Measurements from ENCODE around the gene CACNA1C.

Gene CACNA1C

GRCh38 chr12:2401040-2401439 lies 348.3 kb downstream of the CACNA1C start:
- H3K9ac ChIP-seq (ENCODE audit: low read length): no peak overlapping the region
- no peaks in the 10 kb centered on the region for H3K36me3 ChIP-seq (ENCODE audit: control insufficient read depth, insufficient read depth, low read length)
- no peaks in the 10 kb centered on the region for H3K27me3 ChIP-seq (ENCODE audit: control insufficient read depth, insufficient read depth, low read length)
- H3K27ac ChIP-seq (ENCODE audit: low read depth, low read length): peak overlapping the region; percentile 18
- H3K4me1 ChIP-seq (ENCODE audit: control insufficient read depth, insufficient read depth, low read length): peaks cover 45% of the 10 kb centered on the region
- H3K4me3 ChIP-seq (ENCODE audit: low read length): no peak overlapping the region

DNA sequence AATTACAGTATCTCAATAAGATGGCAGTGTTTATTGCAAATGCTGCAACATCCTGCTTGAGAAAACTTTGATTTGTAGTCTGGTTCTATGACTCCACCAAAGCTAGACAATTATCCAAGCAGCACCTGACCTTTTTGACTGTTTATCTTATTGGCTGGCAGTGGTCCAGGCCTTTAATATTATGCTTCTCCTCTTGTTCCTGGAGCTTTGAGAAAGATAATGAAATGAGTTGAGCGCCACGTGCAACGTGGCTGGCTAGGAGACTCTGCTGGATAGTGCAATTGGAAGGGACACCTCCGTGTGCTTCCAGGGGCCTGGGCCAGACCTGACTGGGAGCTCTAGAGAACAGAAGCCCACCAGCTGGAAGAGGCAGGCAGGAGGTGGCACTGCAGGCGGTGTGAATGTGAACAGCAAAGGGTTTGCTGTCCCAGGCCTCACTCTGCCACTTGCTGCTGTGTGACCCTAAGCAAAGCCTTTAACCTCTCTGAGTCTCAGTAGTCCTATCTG lies 349.3 kb downstream of the CACNA1C start:
- Histone ChIP-seq H3K9ac (ENCODE audit: low read length) (no peak overlapping the region), H3K27ac (ENCODE audit: low read depth, low read length) (peak overlapping the region; percentile 73), H3K4me3 (ENCODE audit: low read length) (no peak overlapping the region), H3K36me3 (ENCODE audit: control insufficient read depth, insufficient read depth, low read length) (no peaks in the 10 kb centered on the region), H3K27me3 (ENCODE audit: control insufficient read depth, insufficient read depth, low read length) (no peaks in the 10 kb centered on the region), H3K4me1 (ENCODE audit: control insufficient read depth, insufficient read depth, low read length) (peaks cover 40% of the 10 kb centered on the region)

GRCh38 chr12:2403221-2403976 lies 350.6 kb downstream of the CACNA1C start:
- Histone ChIP-seq H3K27me3 (ENCODE audit: control insufficient read depth, insufficient read depth, low read length) (no peaks in the 10 kb centered on the region), H3K36me3 (ENCODE audit: control insufficient read depth, insufficient read depth, low read length) (no peaks in the 10 kb centered on the region), H3K9ac (ENCODE audit: low read length) (no peak overlapping the region), H3K27ac (ENCODE audit: low read depth, low read length) (peak overlapping the region; percentile 73), H3K4me1 (ENCODE audit: control insufficient read depth, insufficient read depth, low read length) (peaks cover 31% of the 10 kb centered on the region), H3K4me3 (ENCODE audit: low read length) (no peak overlapping the region)

GRCh38 chr12:2405039-2405438 lies 352.3 kb downstream of the CACNA1C start:
- H3K4me3 ChIP-seq (ENCODE audit: low read length): no peak overlapping the region
- no peak overlapping the region for H3K9ac ChIP-seq (ENCODE audit: low read length)
- peak overlapping the region; percentile 48 for H3K27ac ChIP-seq (ENCODE audit: low read depth, low read length)
- H3K27me3 ChIP-seq (ENCODE audit: control insufficient read depth, insufficient read depth, low read length): no peaks in the 10 kb centered on the region
- H3K4me1 ChIP-seq (ENCODE audit: control insufficient read depth, insufficient read depth, low read length): peaks cover 35% of the 10 kb centered on the region
- H3K36me3 ChIP-seq (ENCODE audit: control insufficient read depth, insufficient read depth, low read length): no peaks in the 10 kb centered on the region

GRCh38 chr12:2406903-2407302 lies 354.1 kb downstream of the CACNA1C start:
- Histone ChIP-seq H3K27ac (ENCODE audit: low read depth, low read length) (peak overlapping the region; percentile 56), H3K4me1 (ENCODE audit: control insufficient read depth, insufficient read depth, low read length) (peaks cover 46% of the 10 kb centered on the region), H3K36me3 (ENCODE audit: control insufficient read depth, insufficient read depth, low read length) (no peaks in the 10 kb centered on the region)

DNA sequence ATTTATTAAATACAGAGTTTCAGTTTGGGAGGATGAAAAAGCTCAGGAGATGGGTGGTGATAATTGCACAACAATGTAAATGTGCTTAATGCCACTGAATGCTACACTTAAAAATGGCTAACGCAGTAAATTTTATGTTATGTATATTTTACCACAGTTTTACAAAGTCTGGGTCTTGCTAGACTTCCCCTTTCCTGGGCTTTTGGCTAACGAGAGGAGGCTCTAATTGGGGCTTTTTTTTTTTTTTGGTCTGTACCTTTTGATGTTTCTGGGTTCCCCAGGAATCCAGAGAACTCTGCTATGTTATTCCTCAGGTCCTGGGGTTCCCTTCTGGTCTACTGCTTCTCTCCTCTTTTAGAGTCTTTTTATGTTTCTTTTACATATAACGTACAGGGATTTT lies 355.5 kb downstream of the CACNA1C start:
- Histone ChIP-seq H3K36me3 (ENCODE audit: control insufficient read depth, insufficient read depth, low read length) (no peaks in the 10 kb centered on the region), H3K4me1 (ENCODE audit: control insufficient read depth, insufficient read depth, low read length) (peaks cover 35% of the 10 kb centered on the region), H3K4me3 (ENCODE audit: low read length) (no peak overlapping the region), H3K27me3 (ENCODE audit: control insufficient read depth, insufficient read depth, low read length) (no peaks in the 10 kb centered on the region), H3K9ac (ENCODE audit: low read length) (no peak overlapping the region), H3K27ac (ENCODE audit: low read depth, low read length) (no peak overlapping the region)

More at GRCh38 chr12:2406903-2407302, 354.1 kb downstream of the CACNA1C start:
- Histone ChIP-seq H3K4me3 (ENCODE audit: low read length) (no peak overlapping the region), H3K9ac (ENCODE audit: low read length) (no peak overlapping the region), H3K27me3 (ENCODE audit: control insufficient read depth, insufficient read depth, low read length) (no peaks in the 10 kb centered on the region)

GRCh38 chr12:2409656-2410265 lies 357.0 kb downstream of the CACNA1C start:
- Histone ChIP-seq H3K27ac (ENCODE audit: low read depth, low read length) (peak overlapping the region; percentile 11), H3K36me3 (ENCODE audit: control insufficient read depth, insufficient read depth, low read length) (no peaks in the 10 kb centered on the region), H3K9ac (ENCODE audit: low read length) (no peak overlapping the region), H3K27me3 (ENCODE audit: control insufficient read depth, insufficient read depth, low read length) (no peaks in the 10 kb centered on the region), H3K4me3 (ENCODE audit: low read length) (no peak overlapping the region), H3K4me1 (ENCODE audit: control insufficient read depth, insufficient read depth, low read length) (peaks cover 37% of the 10 kb centered on the region)

- Histone ChIP-seq H3K36me3 (ENCODE audit: control insufficient read depth, insufficient read depth, low read length) (no peaks in the 10 kb centered on the region), H3K4me3 (ENCODE audit: low read length) (no peak overlapping the region), H3K27ac (ENCODE audit: low read depth, low read length) (peak overlapping the region; percentile 74), H3K4me1 (ENCODE audit: control insufficient read depth, insufficient read depth, low read length) (peaks cover 37% of the 10 kb centered on the region), H3K9ac (ENCODE audit: low read length) (no peak overlapping the region), H3K27me3 (ENCODE audit: control insufficient read depth, insufficient read depth, low read length) (no peaks in the 10 kb centered on the region)
Observed at GRCh38 chr12:2410496-2410895, 357.7 kb downstream of the CACNA1C start.

- Histone ChIP-seq H3K36me3 (ENCODE audit: control insufficient read depth, insufficient read depth, low read length) (no peaks in the 10 kb centered on the region), H3K27me3 (ENCODE audit: control insufficient read depth, insufficient read depth, low read length) (no peaks in the 10 kb centered on the region), H3K27ac (ENCODE audit: low read depth, low read length) (peak overlapping the region; percentile 74), H3K4me3 (ENCODE audit: low read length) (no peak overlapping the region), H3K9ac (ENCODE audit: low read length) (no peak overlapping the region), H3K4me1 (ENCODE audit: control insufficient read depth, insufficient read depth, low read length) (peaks cover 37% of the 10 kb centered on the region)
Observed at GRCh38 chr12:2411011-2411410, 358.2 kb downstream of the CACNA1C start.

DNA sequence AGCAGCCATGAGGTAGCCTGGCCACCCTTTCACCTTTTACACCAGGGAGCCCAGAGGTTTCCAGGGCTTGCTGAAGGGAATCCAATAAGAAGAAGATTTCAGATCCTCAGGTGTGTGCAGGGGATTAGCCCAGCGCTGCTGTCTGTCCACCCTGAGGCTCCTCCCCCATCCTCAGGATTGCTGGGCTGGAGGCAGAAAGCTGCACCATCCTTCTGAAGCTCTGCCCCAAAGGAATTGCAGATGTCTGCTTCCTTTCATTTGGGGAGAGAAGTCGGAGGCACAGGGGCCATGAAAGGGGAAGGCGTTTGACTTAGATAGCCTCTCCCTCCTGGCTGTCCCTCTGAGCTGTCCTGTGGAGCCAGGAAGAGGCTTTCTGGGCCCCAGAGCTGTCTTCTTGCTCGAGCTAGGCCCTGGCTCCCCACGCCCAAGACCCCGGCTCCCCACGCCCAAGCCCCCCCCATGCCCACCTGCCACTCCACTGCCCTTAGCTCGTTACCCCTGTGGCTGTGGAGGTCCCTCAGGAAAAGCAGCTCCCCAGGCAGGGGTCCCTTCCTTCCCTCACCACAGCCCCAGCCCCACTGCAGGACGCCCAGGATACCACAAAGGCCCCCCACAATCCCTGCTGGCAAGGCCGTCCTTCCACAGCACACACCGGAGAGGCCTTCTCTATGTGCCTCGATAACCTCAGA lies 359.0 kb downstream of the CACNA1C start:
- H3K4me3 ChIP-seq (ENCODE audit: low read length): no peak overlapping the region
- no peak overlapping the region for H3K9ac ChIP-seq (ENCODE audit: low read length)
- H3K27me3 ChIP-seq (ENCODE audit: control insufficient read depth, insufficient read depth, low read length): no peaks in the 10 kb centered on the region
- peak overlapping the region; percentile 74 for H3K27ac ChIP-seq (ENCODE audit: low read depth, low read length)
- H3K4me1 ChIP-seq (ENCODE audit: control insufficient read depth, insufficient read depth, low read length): peaks cover 37% of the 10 kb centered on the region
- H3K36me3 ChIP-seq (ENCODE audit: control insufficient read depth, insufficient read depth, low read length): no peaks in the 10 kb centered on the region

DNA sequence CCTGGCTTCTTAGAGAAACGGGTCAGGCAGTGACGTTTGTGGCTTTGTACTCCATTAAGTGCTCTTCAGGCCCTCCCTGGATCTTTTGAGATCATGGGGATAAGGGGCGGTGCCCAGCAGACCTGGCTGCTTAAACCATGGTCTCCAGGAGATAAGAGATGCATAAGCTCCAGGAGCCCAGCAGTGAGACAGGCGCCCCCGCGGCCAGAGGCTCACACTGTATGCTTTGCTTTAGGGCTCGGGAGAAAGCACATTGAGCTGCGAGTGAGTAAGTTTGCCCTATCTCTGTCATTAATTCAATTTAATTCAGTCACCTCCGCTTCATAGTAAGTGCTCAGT lies 359.5 kb downstream of the CACNA1C start:
- Histone ChIP-seq H3K36me3 (ENCODE audit: control insufficient read depth, insufficient read depth, low read length) (no peaks in the 10 kb centered on the region), H3K4me1 (ENCODE audit: control insufficient read depth, insufficient read depth, low read length) (peaks cover 36% of the 10 kb centered on the region), H3K9ac (ENCODE audit: low read length) (no peak overlapping the region), H3K27ac (ENCODE audit: low read depth, low read length) (peak overlapping the region; percentile 56), H3K27me3 (ENCODE audit: control insufficient read depth, insufficient read depth, low read length) (no peaks in the 10 kb centered on the region), H3K4me3 (ENCODE audit: low read length) (no peak overlapping the region)

DNA sequence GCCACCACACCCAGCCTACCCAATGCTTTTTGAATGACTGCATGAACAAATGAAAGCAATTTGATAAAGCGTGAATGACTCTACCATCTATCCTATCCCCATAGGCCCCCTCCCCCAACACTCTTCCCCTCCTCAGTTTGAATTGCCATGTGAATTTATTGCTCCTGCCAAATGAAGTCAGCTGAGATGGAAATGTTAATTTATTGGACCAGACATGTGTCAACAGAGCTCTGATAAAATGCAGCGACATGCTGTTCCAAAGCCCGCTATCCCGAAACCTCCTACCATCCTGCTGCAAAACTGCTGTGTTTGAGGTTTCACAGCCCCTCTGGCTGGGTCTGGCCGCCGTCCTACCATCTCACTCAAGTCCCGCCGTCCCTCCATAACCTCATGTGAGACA lies 360.5 kb downstream of the CACNA1C start:
- Histone ChIP-seq H3K4me3 (ENCODE audit: low read length) (no peak overlapping the region), H3K36me3 (ENCODE audit: control insufficient read depth, insufficient read depth, low read length) (no peaks in the 10 kb centered on the region), H3K27me3 (ENCODE audit: control insufficient read depth, insufficient read depth, low read length) (no peaks in the 10 kb centered on the region), H3K27ac (ENCODE audit: low read depth, low read length) (no peak overlapping the region), H3K4me1 (ENCODE audit: control insufficient read depth, insufficient read depth, low read length) (peaks cover 36% of the 10 kb centered on the region), H3K9ac (ENCODE audit: low read length) (no peak overlapping the region)
